ENCODE measurements around the gene MITD1.
A peak's percentile ranks its signal among the peaks of the same experiment; 100 is the strongest.
"Not testable (repeated sequence)": the region's sequence is repeated elsewhere in the genome, so short reads cannot be mapped to it uniquely, and the experiment has no call there.

Gene MITD1
- 41.3 to 67.6 (median 54.5) reads per million in 3 experiments for total RNA-seq

GRCh38 chr2:99180755-99181623 lies at the start of gene MITD1, which contains the start of gene MRPL30:
MITD1 (minus strand) TSS chr2:99181058; CDS start chr2:99180981, 77 bp downstream.
MRPL30 (plus strand) TSS chr2:99181184; CDS start chr2:99186204, 5,020 bp downstream.
- DNase-seq = peak; percentile 92

GRCh38 chr2:99217929-99218501 lies 37.2 kb upstream of the MITD1 start:
- no peak for DNase-seq

- DNase-seq = no peak
Observed at GRCh38 chr2:99216096-99216495, 35.2 kb upstream of the MITD1 start.

GRCh38 chr2:99205491-99205890 lies 24.6 kb upstream of the MITD1 start:
- no peak for DNase-seq

- DNase-seq = no peak
Observed at GRCh38 chr2:99201959-99202678, 21.3 kb upstream of the MITD1 start.

- no peak for DNase-seq
Observed at GRCh38 chr2:99200076-99200800, 19.4 kb upstream of the MITD1 start.

- no peak for DNase-seq
Observed at GRCh38 chr2:99198103-99198841, 17.4 kb upstream of the MITD1 start.

GRCh38 chr2:99192364-99192763 lies 11.5 kb upstream of the MITD1 start:
- not testable (repeated sequence) for DNase-seq

- no peak for DNase-seq
Observed at GRCh38 chr2:99190548-99190947, 9.7 kb upstream of the MITD1 start.

GRCh38 chr2:99188357-99188756 lies 7.5 kb upstream of the MITD1 start:
- no peak for DNase-seq

- no peak for DNase-seq
Observed at GRCh38 chr2:99187011-99187410, 6.2 kb upstream of the MITD1 start.

- no peak for DNase-seq
Observed at GRCh38 chr2:99184811-99185210, 4.0 kb upstream of the MITD1 start.

GRCh38 chr2:99183025-99183424 lies 2.2 kb upstream of the MITD1 start:
- no peak for DNase-seq

GRCh38 chr2:99181624-99182000 lies 754 bp upstream of the MITD1 start:
- DNase-seq = no peak

- DNase-seq = no peak
Observed at GRCh38 chr2:99171377-99172140, 9.3 kb downstream of the MITD1 start.

- DNase-seq = no peak
Observed at GRCh38 chr2:99169534-99169933, 11.3 kb downstream of the MITD1 start.

- DNase-seq = no peak
Observed at GRCh38 chr2:99166218-99166617, 14.6 kb downstream of the MITD1 start.

GRCh38 chr2:99159594-99159993 lies 21.3 kb downstream of the MITD1 start:
- DNase-seq = no peak

- DNase-seq = no peak
Observed at GRCh38 chr2:99158599-99158998, 22.3 kb downstream of the MITD1 start.

GRCh38 chr2:99156891-99157290 lies 24.0 kb downstream of the MITD1 start:
- DNase-seq = no peak

Data from central memory CD4-positive, alpha-beta T cell (primary cell).